H1 (cell line): Measurements from ENCODE around the gene BCAP31. TPM values are rescaled to one million over a fixed set of nuclear protein-coding genes. Genes with fewer than 3 reads are reported as not detected.

Experiments
- CTCF ChIA-PET: fragments of 300-600 bp; sonication (Branson Sonifier 250); formaldehyde crosslinking; loops from one replicate; lab custom pipeline; 2021; ENCODE audit not compliant: partially characterized antibody; lab: Charles Lee
- POLR2A ChIA-PET: fragments of 300-600 bp; sonication (Branson Sonifier 250); formaldehyde crosslinking; loops from one replicate; lab custom pipeline; 2021; ENCODE audit warnings: inconsistent platforms; ENCODE audit not compliant: partially characterized antibody; lab: Charles Lee
- DNase-seq, 2 experiments: peaks; one replicate each; pipeline versions ENCODE4 v3.0.0 to v3.0.0-alpha.2; 2010 to 2022; ENCODE audit warnings: low spot score in 2 of 2, low read depth in 1 of 2, mixed read lengths in 1 of 2
- FAIRE-seq: peaks from 2 replicates; lab custom pipeline; 2011; peaks lifted over from hg19 to GRCh38; lab: Jason Lieb, UNC
- H2AFZ ChIP-seq: 2 replicates; pipeline ENCODE4 v1.8.1; 2012; ENCODE audit warnings: low read length, inconsistent platforms
- H2AK5ac ChIP-seq: 2 replicates; pipeline ENCODE4 v1.6.1; 2013; ENCODE audit warnings: low read depth, low read length
- H2BK120ac ChIP-seq: replicated peaks from 2 replicates; pipeline ENCODE3; 2013; ENCODE audit warnings: low read depth, low read length, inconsistent platforms
- H2BK12ac ChIP-seq: 2 replicates; pipeline ENCODE4 v1.6.1; 2013; ENCODE audit warnings: low read depth, low read length
- H2BK15ac ChIP-seq: 2 replicates; pipeline ENCODE4 v1.6.1; 2013; ENCODE audit warnings: low read length
- H2BK20ac ChIP-seq: 2 replicates; pipeline ENCODE4 v1.6.1; 2013; ENCODE audit warnings: low read length
- H2BK5ac ChIP-seq: 2 replicates; pipeline ENCODE4 v1.6.1; 2013; ENCODE audit warnings: low read depth, low read length
- H3K14ac ChIP-seq: 2 replicates; pipeline ENCODE4 v1.6.1; 2013; ENCODE audit warnings: inconsistent platforms; ENCODE audit not compliant: insufficient read length
- H3K18ac ChIP-seq: 2 replicates; pipeline ENCODE4 v1.6.1; 2013; ENCODE audit warnings: low read length; ENCODE audit errors: extremely low read depth
- H3K23ac ChIP-seq: 2 replicates; pipeline ENCODE4 v1.6.1; 2013; ENCODE audit warnings: inconsistent platforms; ENCODE audit not compliant: insufficient read length
- H3K23me2 ChIP-seq: 2 replicates; pipeline ENCODE4 v1.6.1; 2013; ENCODE audit warnings: low read depth, low read length
- H3K27ac ChIP-seq: 2 replicates; pipeline ENCODE4 v1.6.1; 2011; ENCODE audit warnings: low read depth, low read length, inconsistent platforms
- H3K27me3 ChIP-seq, 4 experiments: replicated peaks in 1 of 4; 1 replicate in 1 of 4; 2 replicates in 3 of 4; pipeline versions ENCODE4 v1.6.1 to v1.8.1; 2011 to 2013; ENCODE audit warnings: low read length in 3 of 4, mild to moderate bottlenecking in 3 of 4, inconsistent platforms in 2 of 4, mixed read lengths in 2 of 4, moderate library complexity in 1 of 4; ENCODE audit not compliant: control insufficient read depth in 3 of 4, insufficient read depth in 3 of 4; ENCODE audit errors: extremely low read depth in 1 of 4
- H3K36me3 ChIP-seq, 4 experiments: 2 replicates each; pipeline versions ENCODE4 v1.6.1 to v1.8.1; 2011 to 2013; ENCODE audit warnings: mild to moderate bottlenecking in 4 of 4, low read length in 3 of 4, moderate library complexity in 2 of 4, control low read depth in 1 of 4, inconsistent platforms in 1 of 4; ENCODE audit not compliant: insufficient read depth in 4 of 4, control insufficient read depth in 2 of 4
- H3K4ac ChIP-seq: replicated peaks from 2 replicates; pipeline ENCODE3; 2013; ENCODE audit warnings: low read length, low read depth, mixed read lengths, inconsistent platforms; ENCODE audit not compliant: insufficient read length
- H3K4me1 ChIP-seq, 4 experiments: replicated peaks in 1 of 4; 1 replicate in 1 of 4; 2 replicates in 3 of 4; pipeline versions ENCODE4 v1.6.1 to v1.8.1; 2011 to 2013; ENCODE audit warnings: low read length in 3 of 4, inconsistent platforms in 2 of 4, mixed read lengths in 1 of 4; ENCODE audit not compliant: insufficient read depth in 4 of 4, control insufficient read depth in 3 of 4
- H3K4me2 ChIP-seq, 2 experiments: 2 replicates each; pipeline versions ENCODE4 v1.6.1 to v1.8.1; 2011 to 2013; ENCODE audit warnings: low read depth in 2 of 2, low read length in 2 of 2, control low read depth in 1 of 2, inconsistent platforms in 1 of 2, mild to moderate bottlenecking in 1 of 2; ENCODE audit not compliant: insufficient read depth in 1 of 2
- H3K4me3 ChIP-seq, 4 experiments: fragments of 200-600, 300-600 bp in 1 of 4; sonication (generic), shearing (Covaris generic), sonication (Bioruptor Twin) in 1 of 4; 2 replicates each; pipeline versions ENCODE4 v1.5.1 to v1.8.1; 2011 to 2016; ENCODE audit warnings: low read length in 4 of 4, low read depth in 3 of 4, control low read depth in 2 of 4, inconsistent platforms in 2 of 4, mild to moderate bottlenecking in 2 of 4, mixed read lengths in 1 of 4, moderate library complexity in 1 of 4; ENCODE audit not compliant: insufficient read depth in 2 of 4; ENCODE audit errors: extremely low read depth in 1 of 4
- H3K56ac ChIP-seq: replicated peaks from 2 replicates; pipeline ENCODE3; 2013; ENCODE audit warnings: low read depth, mild to moderate bottlenecking, mixed read lengths, low read length, inconsistent platforms; ENCODE audit not compliant: insufficient read length
- H3K79me1 ChIP-seq: 2 replicates; pipeline ENCODE4 v1.6.1; 2013; ENCODE audit warnings: low read depth, low read length, control low read depth
- H3K79me2 ChIP-seq, 2 experiments: 2 replicates each; pipeline versions ENCODE4 v1.6.1 to v1.8.1; 2012 to 2013; ENCODE audit warnings: low read length in 2 of 2, mild to moderate bottlenecking in 2 of 2, inconsistent platforms in 1 of 2; ENCODE audit not compliant: insufficient read depth in 2 of 2, control insufficient read depth in 1 of 2
- H3K9ac ChIP-seq, 4 experiments: replicated peaks in 1 of 4; 1 replicate in 1 of 4; 2 replicates in 3 of 4; pipeline versions ENCODE4 v1.6.1 to v1.8.1; 2011 to 2013; ENCODE audit warnings: low read depth in 3 of 4, low read length in 3 of 4, control low read depth in 2 of 4, mild to moderate bottlenecking in 2 of 4, moderate library complexity in 2 of 4, inconsistent platforms in 1 of 4; ENCODE audit errors: extremely low read depth in 1 of 4
- H3K9me3 ChIP-seq, 2 experiments: 2 replicates each; pipeline versions ENCODE4 v1.6.1 to v1.8.1; 2012 to 2013; ENCODE audit warnings: mild to moderate bottlenecking in 2 of 2, moderate library complexity in 2 of 2, control low read depth in 1 of 2, inconsistent platforms in 1 of 2, low read depth in 1 of 2, low read length in 1 of 2, mixed read lengths in 1 of 2; ENCODE audit not compliant: insufficient read depth in 2 of 2
- H4K20me1 ChIP-seq, 2 experiments: replicated peaks in 1 of 2; 2 replicates each; pipeline versions ENCODE3 to v1.8.1; 2011 to 2013; ENCODE audit warnings: inconsistent platforms in 2 of 2, low read length in 2 of 2, mild to moderate bottlenecking in 1 of 2; ENCODE audit not compliant: insufficient read depth in 2 of 2, control insufficient read depth in 1 of 2
- H4K5ac ChIP-seq: 2 replicates; pipeline ENCODE4 v1.6.1; 2013; ENCODE audit warnings: low read length, low read depth, mixed read lengths, inconsistent platforms; ENCODE audit not compliant: insufficient read length
- H4K8ac ChIP-seq: 2 replicates; pipeline ENCODE4 v1.8.0; 2013; ENCODE audit warnings: mild to moderate bottlenecking, moderate library complexity, low read length, inconsistent platforms; ENCODE audit not compliant: insufficient read depth; ENCODE audit errors: extremely low read depth
- H4K91ac ChIP-seq: replicated peaks from 2 replicates; pipeline ENCODE3; 2013; ENCODE audit warnings: low read length, mixed read lengths, inconsistent platforms; ENCODE audit not compliant: insufficient read length
- ATF2 ChIP-seq: IDR thresholded peaks from 2 replicates; pipeline ENCODE4 v1.6.1; 2012; ENCODE audit warnings: low read length, inconsistent platforms
- CTCF ChIP-seq, 3 experiments: IDR thresholded peaks; 1 replicate in 2 of 3; 2 replicates in 1 of 3; pipeline versions ENCODE4 v1.5.1 to v1.6.1; 2011; ENCODE audit warnings: low read length in 3 of 3, mild to moderate bottlenecking in 3 of 3, inconsistent platforms in 2 of 3, low read depth in 1 of 3, moderate library complexity in 1 of 3; ENCODE audit not compliant: insufficient read depth in 1 of 3; ENCODE audit errors: control extremely low read depth in 1 of 3
- HDAC2 ChIP-seq, 2 experiments: fragments of 300-600 bp in 1 of 2; sonication (generic) in 1 of 2; IDR thresholded peaks; 2 replicates each; pipeline ENCODE4 v1.6.1; 2011 to 2012; ENCODE audit warnings: low read depth in 2 of 2, low read length in 2 of 2, mild to moderate bottlenecking in 2 of 2, moderate library complexity in 2 of 2, borderline replicate concordance in 1 of 2, inconsistent platforms in 1 of 2
- POU5F1 ChIP-seq: IDR thresholded peaks from 2 replicates; pipeline ENCODE4 v1.6.1; 2011; ENCODE audit warnings: low read depth, mild to moderate bottlenecking, low read length, moderate library complexity
- RXRA ChIP-seq: IDR thresholded peaks from 2 replicates; pipeline ENCODE4 v1.6.1; 2011; ENCODE audit warnings: low read depth, mild to moderate bottlenecking, low read length, moderate library complexity; ENCODE audit not compliant: insufficient read depth
- SRF ChIP-seq: IDR thresholded peaks from 2 replicates; pipeline ENCODE4 v1.6.1; 2011; ENCODE audit warnings: mild to moderate bottlenecking, low read depth, low read length, moderate library complexity
- TAF1 ChIP-seq: IDR thresholded peaks from 2 replicates; pipeline ENCODE4 v1.6.1; 2011; ENCODE audit warnings: mild to moderate bottlenecking, low read depth, low read length
- TBP ChIP-seq: IDR thresholded peaks from 2 replicates; pipeline ENCODE4 v1.6.1; 2011; ENCODE audit warnings: low read depth, low read length, improper control_type of control experiment
- TCF12 ChIP-seq: IDR thresholded peaks from 2 replicates; pipeline ENCODE4 v1.6.1; 2011; ENCODE audit warnings: low read depth, mild to moderate bottlenecking, low read length
- TEAD4 ChIP-seq: IDR thresholded peaks from 2 replicates; pipeline ENCODE4 v1.6.1; 2012; ENCODE audit warnings: low read depth, low read length, inconsistent platforms, mixed read lengths
- WGBS, 2 experiments: shearing (Covaris generic) in 1 of 2; methylation state at CpG; one replicate each; pipeline versions ENCODE4 v1.1.6 to v1.1.7; 2013 to 2015; ENCODE audit warnings: low lambda C conversion rate in 2 of 2, mixed read lengths in 2 of 2, inconsistent platforms in 1 of 2, low coverage in 1 of 2, missing lambda C conversion rate in 1 of 2; ENCODE audit not compliant: insufficient replicate concordance in 2 of 2, insufficient coverage in 1 of 2, insufficient read length in 1 of 2; ENCODE audit errors: extremely low coverage in 1 of 2, missing lambda C conversion rate in 1 of 2; 5-methylcytosine and 5-hydroxymethylcytosine counted together
- polyA plus RNA-seq, 7 experiments: library from polyadenylated mRNA; depleted of rRNA in 3 of 7; stranded (reverse) in 5 of 7; unstranded in 2 of 7; fragments of >200 nt in 5 of 7; fragments of 200-250 nt in 2 of 7; gene quantifications; 1 replicate in 5 of 7; 2 replicates in 1 of 7; 4 replicates in 1 of 7; pipeline versions ENCODE4 v1.2.1 to v1.2.3, GENCODE V29; 2011 to 2013; ENCODE audit warnings: missing spikeins in 2 of 7, mixed read lengths in 2 of 7
- total RNA-seq: library from RNA; stranded (reverse); fragmentation: NEBNext Ultra II Directional; extraction: Animal tissue kit (Norgen Biotek cat#: 25700); gene quantifications from 2 replicates; pipeline ENCODE4 v1.2.1, GENCODE V29; 2021

BCAP31 gene
- total and polyA plus RNA-seq, 2 of the 8 experiments (the other 6 are each of a cell fraction or from before 2014, with no cell fraction given) = 136 to 159 TPM

DNA sequence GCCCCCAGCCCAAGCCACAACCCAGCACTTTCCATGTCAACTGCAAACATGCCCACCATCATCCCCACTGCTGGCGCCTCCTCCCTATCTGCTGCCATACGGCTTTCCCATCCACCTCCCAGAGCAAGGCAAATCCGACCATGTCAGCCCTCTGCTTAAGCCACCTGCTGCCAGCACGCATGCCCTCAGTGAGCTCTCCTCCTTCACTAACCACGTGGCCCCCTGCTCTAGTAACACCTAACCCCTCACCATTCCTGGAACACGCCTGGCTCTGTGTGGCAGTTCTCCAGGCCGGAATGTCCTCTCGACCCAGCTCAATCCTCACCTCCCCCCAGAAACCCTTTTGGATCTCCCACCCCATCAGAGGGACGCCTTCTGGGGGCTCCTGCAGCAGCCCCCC lies 17.4 kb downstream of the BCAP31 start:
- Histone ChIP-seq H3K4ac (no peak overlapping the region), H2BK12ac (no peak overlapping the region), H4K20me1 (no peaks in the 10 kb centered on the region), H3K4me3 (no peak overlapping the region), H2AFZ (no peak overlapping the region), H4K91ac (no peak overlapping the region), H3K23me2 (no peaks in the 10 kb centered on the region), H3K4me1 (peaks cover 0 to 2% (median 0%) of the 10 kb centered on the region in 4 experiments; a peak in 3 of 7 replicates), H3K56ac (no peak overlapping the region), H2BK20ac (no peak overlapping the region), H2BK15ac (no peak overlapping the region), H3K23ac (no peak overlapping the region), H3K14ac (no peak overlapping the region), H4K5ac (no peak overlapping the region), H3K9ac (no peak overlapping the region), H3K4me2 (no peak overlapping the region), H3K9me3 (no peaks in the 10 kb centered on the region), H3K18ac (no peak overlapping the region), H2AK5ac (no peak overlapping the region), H3K79me2 (no peaks in the 10 kb centered on the region), H3K79me1 (no peaks in the 10 kb centered on the region), H3K36me3 (peaks cover 0 to 24% (median 6%) of the 10 kb centered on the region in 4 experiments; a peak in 4 of 8 replicates), H2BK5ac (no peak overlapping the region), H3K27me3 (no peaks in the 10 kb centered on the region), H3K27ac (no peak overlapping the region), H2BK120ac (no peak overlapping the region), H4K8ac (no peak overlapping the region)
- DNase-seq = no peak
- WGBS, 2 experiments = 96% methylated on average over 4 of the region's 9 CpGs; no CpG with 5 or more reads in 1 of the 2 experiments
- ChIA-PET CTCF (interaction anchor here (1.6 to 2.8 kb wide), 3 partner anchors 20 to 39 kb away, joined by 4 to 9 read pairs (median 6); partner anchors contain the start of gene SLC6A8), POLR2A (interaction anchor here (1.7 kb wide), 1 partner anchor 20 kb away, joined by 6 read pairs; the partner anchor contains the start of gene SLC6A8)
- no peak for FAIRE-seq
- TF ChIP-seq TCF12 (no peak), RXRA (no peak), TBP (no peak), ATF2 (no peak), TAF1 (no peak), SRF (no peak), POU5F1 (no peak), TEAD4 (no peak), CTCF (IDR thresholded peaks at IDR 0.05; ENCODE audit: control extremely low read depth in 1 of 3, insufficient read depth in 1 of 3, low read depth in 1 of 3, low read length in 3 of 3) (no peak), HDAC2 (IDR thresholded peaks at IDR 0.05; ENCODE audit: borderline replicate concordance in 1 of 2, low read depth in 2 of 2, low read length in 2 of 2) (no peak)
